Stimulated activated CD4-positive, alpha-beta T cell treated with anti-CD3 and anti-CD28 coated beads, TNF-alpha, amount 100 ng/mL, for 48 hours (primary cell): Measurements from ENCODE around the gene C14orf93.

Experiments used
- DNase-seq, 3 donors: peaks; one replicate each; pipeline ENCODE4 v3.0.0-alpha.2; 2020; ENCODE audit warnings: low read depth in 3 of 3

C14orf93 gene

DNA sequence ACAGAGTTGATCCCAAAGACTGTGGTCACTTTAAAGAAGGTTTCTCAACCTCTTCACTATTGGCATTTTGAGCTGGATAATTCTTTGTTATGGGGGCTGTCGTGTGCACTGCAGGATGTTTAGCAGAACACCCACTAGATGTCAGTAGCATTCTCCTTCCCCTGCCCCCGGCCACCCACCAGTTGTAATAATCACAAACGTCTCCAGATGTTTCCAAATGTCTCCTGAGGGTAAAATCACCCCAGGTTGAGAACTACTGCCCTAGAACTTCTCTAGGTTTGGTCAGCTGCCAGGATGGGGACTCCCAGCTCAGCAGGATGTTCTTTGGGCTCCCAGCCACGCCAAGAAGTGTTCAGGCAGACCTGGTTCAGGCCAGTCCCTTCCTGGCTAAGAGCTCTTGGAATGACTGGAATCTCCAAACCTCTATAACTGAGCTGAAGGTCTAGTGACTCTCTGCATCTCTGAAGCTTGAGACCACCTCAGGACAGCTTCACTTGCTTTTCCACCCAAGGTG, 15.1 kb downstream of the C14orf93 start:
- no peak for DNase-seq

DNA sequence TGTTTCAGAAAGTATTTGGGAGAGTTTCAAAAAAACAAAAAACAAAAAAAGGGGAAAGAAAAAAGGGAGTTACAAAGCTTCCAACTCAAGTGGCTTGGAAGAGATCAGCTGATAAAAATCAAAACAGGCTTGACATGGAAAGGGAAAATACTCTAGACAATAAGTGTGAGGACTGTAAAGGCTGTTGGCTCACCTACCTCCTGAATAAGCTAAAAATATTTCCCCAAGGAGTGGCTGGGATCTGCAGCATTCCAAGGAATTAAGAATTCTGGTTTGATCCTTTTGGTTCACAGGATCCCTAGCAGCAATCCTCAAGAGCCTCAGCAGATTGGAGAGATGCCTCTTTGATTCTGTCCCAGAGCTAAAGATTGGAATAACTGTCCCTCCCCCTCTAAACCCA, 16.4 kb downstream of the C14orf93 start:
- DNase-seq, result no peak

DNA sequence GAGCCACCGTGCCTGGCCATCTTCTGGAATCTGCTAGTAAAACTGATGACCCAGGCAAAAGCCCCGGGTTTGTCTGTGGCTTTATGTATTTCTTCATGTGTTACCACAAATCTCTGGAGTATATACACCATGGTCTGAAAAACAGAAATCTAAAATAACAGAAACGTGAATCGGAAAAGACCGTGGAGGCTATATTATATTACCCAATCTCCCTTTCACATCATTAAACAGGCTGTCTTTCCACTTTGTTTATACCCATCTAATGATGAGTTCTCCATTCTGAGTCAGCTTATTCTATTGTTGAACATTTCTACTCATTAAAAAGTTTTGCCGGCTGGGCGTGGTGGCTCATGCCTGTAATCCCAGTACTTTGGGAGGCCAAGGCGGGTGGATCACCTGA, 18.1 kb downstream of the C14orf93 start:
- DNase-seq, result no peak

DNA sequence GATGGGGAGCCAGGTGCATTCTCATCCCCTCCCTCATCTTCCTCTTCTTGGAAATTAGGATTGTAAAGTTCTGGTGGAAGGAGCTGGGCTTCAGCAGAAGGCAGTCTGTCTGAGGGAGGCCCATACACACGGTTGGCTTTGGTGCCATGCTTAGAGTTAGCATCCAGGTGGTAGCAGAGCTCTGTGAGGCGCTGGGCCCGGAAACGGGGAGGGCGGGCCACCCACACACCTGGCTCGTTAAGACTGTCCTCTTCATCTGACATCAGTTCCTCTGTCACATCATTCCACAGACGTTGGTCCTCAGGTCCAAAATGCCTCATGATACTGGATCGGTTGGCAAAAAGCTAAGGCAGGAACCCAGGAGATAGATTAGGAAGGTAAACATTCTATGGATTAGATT, 22.7 kb downstream of the C14orf93 start:
- no peak for DNase-seq

DNA sequence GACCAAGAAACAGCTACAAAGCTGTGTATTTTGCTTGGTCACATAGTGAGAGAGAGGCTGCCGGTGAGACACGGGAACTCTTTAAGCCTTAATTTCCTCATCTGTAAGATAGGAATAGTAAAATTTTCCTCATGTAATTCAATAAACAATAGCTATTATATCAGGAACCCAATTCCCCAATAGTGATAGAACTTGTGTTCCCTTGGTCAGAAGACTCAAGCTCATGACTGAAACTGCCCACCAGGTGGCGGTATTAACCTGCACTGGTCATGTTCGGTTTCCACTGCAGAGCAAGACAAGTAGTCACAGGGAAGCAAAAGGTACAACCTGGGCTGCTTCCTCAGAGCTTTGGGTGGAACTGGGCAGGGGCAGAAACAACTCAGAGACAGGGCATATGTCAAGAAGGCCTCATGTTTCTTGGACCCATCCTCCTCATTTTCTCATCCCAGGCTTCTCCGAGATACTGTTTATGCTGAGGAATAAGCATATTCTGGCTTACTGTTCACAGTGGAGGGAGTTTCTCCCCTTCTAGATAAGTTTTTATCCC, 23.4 kb downstream of the C14orf93 start:
- peak; percentile 78 to 85 (median 82) for DNase-seq

DNA sequence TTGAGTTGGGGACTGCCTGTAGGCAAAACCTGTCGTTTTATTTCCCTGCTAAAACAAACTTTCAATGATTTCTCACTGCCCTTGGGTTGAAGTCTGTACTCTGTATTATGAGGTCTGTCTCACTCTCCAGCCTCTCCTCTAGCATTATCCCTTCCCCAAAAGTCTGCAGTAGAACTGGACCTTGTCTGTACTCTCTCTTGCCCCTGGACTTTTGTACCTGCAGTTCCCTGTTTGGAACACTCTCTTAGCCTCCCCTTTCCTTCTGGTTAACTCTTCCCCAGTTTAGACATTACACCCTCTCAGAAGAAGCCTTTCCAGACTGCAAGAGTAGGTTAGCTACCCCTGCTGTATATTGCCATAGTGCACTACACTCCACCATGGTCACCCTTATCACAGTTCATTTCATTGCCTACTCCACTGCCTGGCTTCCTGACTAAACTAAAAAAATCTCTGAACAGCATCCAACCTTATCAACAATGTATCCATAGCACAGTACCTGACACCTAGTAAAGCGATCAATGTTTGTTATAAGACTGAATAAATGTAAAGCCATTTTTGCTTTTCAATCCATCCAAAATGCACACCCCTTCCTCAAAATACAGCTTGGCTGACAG, 23.9 kb downstream of the C14orf93 start:
- no peak for DNase-seq

DNA sequence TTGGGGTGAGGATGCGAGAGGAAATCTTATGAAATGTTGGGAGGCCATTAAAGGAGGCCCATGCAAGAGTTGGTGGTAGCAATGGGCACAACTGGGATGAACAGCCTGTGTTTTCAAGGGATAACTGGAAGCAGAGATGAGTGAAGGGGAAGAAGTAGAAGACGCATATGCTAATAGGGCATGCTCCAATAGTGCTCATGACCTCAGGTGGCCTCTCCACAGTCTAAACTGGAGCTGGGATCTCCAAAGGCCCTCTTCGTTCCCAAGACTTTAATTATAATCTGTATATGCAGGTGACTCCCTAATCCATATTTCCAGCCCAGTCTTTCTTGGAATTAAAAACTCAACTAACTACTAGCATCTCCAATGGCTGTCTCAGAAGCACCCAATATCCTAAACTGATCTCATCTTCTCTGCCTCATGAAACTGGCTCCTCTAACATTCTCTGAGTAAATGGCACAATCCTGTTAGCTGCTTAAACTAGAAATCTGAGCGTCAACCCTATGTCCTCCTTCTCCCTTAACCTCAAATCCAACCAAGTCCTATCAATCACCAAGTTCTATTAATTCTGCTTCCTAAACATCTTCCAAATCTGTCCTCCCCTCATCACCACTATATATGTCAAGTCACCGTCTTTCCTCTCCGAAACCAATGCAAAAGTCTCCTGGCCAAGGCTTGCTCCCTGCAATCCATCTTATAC, 24.8 kb downstream of the C14orf93 start:
- no peak for DNase-seq

DNA sequence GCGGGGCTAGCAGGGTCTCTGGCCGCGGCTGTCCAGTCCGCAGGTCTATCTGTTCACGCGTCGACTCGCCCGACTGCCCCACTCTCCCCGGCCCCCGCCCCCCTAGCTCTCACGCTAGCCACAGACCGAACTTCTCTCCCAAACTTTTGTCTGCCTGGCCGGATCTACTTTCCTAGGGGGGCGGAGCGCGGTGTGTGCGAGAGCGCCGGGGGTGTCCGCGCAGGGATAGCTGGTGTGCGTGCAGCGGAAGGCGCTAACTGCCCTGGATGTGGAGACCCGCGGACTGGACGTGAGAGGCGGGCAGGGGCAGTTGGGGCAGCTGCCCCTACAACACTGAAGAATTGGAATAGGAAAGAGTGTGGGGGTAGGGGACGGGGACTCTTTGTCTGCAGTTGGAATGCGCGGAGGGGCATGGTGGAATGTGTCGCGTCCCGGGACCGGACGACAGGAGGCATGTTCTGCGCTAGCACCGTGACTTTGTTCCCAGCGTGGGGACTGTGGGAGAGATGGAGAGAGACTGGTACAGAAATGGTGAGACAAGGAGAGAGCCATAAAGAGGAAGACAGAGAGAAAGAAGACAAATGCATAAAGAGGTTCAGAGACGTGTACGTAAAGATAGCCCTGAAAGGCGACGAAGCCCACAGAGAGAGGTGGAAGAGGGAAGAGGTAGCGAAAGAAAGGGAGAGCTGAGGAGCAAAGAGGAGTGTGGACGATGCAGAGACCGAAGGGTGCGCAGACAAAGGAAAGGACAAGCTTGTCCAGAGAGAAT, 27.3 kb downstream of the C14orf93 start, which contains the start of gene AJUBA:
Gene AJUBA (minus strand): TSS at position 75 of the 769 bp plus-strand sequence. CDS start 285 bp downstream, outside the sequence.
- DNase-seq, result peak; percentile 52 to 71 (median 60)

DNA sequence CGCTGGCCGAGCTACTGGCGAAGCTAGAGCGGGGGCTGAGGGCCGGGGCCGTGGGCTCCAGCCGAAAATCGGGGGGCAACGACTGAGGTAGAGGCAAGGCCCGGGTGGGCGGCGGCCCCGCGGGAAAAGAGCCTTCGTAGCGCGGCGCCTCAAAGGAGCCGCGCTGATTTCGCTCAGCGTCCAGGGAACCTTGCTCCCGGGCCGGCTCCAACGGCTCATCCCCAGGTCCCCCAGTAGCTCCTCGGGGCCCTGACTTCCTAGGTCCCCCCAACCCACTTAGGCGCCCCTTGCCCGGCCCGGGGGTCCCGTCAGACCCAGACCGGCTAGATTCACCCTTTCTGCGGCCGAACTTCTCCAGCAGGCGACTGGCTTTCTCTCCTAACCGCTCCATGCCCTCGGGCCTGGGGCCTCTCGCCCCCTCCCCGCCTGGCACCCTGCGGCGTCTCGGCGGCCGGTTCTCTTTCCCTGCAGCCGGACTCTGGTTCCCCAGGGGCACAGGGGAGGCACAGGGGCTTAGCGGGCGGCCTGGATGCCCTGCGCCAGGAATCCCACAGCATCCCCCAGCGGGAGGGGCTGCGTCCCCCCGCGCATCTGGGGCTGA, 28.0 kb downstream of the C14orf93 start:
- peak in 1 of 3 donors; percentile 6 for DNase-seq

DNA sequence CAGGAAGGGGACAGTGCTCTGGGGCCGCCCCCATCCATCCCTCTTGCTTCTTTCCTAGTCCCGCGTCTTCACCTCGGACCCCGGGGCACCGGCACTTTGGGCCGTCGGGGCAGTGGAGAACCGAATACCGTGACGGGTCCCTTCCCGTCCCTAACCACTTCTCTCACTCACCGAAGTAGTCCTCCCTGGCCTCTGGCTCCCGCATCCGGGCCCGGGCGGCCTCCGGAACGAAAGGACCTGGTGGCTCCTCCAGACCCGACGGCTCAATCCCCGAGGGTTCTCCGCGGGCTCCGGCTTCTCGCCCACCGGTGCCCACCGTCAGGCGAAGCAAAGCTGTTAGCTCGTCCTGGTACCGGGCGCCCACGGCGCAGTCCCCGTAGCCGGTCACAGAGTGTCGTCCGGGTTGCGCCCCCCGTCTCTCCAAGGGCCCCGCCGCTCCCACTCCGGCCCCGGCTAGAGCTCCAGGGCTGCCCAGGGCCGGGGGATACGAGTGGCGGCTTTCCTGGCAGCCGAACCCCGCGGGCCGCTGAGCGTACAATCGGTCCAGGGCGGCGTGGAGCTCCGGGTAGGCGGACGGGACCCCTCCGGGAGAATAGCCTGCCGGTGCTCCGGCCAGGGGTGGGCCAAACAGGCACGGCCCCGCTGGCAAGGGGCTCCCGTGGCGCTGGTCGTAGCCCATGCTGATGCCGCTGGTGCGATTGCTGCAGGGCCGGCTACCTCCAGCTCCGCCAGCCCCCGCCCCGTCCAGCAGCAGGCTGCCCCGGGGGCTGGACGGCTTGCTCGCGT, 28.7 kb downstream of the C14orf93 start:
- DNase-seq, result peak in 1 of 3 donors; percentile 9

DNA sequence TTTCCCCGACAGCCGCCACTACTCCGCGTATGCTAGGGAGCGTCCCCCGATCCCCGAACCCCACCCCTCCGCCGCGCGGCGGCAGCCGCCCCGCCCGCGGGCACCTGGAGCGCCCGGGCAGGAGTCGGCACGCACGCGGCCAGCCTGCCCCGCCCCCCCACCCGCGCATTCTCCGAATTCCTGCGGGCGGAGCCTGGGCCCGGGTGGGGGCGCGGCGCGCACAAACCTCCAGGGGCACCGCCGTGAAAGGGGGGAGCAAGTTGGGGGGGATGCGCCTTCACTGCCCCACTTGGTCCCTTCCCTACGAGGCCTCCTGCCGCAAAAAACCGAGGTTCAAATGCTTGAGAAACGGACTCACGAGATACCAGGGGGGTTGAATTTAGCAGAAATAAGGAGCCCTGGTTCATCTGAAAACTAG, 29.3 kb downstream of the C14orf93 start:
- peak in 1 of 3 donors; percentile 8 for DNase-seq

DNA sequence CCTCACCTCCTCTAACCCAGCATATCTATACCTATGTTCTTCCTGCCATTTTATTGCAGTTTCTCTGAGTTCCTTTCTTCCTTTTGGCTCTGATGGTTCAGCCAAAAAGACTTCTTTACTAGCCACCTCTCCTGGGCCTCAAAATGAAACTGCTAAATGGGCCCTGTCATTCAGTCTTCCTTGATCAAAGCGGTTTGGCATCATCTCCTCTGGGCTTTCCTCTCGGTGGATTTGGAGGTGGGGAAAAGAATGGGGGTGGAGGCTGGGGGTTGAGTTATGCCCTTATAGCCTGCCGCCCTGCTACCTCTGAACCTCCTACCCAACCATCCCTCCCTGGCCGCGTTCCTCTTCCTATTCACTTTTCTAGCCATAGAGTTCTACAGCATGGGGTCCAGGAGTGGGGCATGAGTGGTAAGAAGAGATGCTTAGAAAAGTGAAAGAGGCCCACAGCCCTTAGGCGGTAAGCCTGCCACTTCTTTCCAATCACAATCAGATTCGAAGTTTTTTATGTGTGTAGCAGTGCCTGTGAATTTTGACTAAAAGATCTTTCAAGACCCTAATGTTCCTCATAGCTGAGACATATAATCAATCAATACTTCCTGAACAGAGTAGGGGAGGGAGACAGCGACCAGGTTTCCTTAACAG, 30.1 kb downstream of the C14orf93 start:
- no peak for DNase-seq

DNA sequence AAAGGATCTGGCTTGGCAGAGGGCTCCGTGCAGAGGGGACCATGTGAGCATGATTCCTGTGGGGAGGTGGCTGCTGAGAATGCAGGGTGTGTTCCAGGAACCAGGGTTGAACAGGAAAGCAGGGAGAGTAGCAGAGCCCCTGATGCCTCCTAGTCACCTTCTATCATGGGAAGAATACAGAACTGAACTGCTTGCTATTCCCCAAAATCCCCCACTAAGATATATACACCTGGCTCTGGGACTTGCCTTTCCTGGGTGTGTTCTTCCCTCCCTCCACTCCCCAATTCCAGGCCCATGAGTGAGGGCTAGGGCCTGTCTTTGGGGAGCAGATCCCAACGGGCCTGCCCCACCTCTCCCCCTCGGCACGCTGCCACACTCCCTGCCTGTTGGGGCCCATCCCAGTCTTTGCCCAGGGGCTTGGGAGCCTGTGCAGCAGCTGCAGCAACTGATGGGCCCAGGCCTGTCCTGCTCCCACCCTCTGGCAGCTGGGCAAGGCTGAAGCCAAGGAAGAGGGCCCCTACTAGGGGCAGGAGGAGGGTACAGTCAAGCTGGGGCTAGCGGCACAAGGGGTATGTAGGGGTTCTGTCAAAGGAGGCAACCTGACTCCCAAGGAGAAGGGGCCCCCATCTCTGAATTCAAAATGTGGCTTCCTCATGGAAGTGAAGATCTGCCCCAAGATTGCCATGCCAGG, 30.8 kb downstream of the C14orf93 start:
- DNase-seq, result no peak

DNA sequence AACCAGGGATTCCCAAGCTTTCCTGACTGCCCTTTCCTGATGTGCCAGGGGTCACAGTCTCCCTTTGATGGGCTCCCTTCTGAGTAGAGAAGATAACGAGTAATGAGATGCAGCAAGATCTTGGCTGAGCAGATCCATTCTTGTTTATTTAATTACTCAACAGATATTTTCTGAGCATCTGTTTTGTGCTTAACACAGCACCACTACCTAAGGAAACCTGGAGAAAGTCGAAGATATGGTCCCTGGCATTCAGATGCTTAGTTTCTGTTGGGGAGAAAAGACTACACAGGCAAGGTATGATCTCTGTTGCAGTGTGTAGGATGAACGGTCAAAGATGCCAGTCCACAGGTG, 31.5 kb downstream of the C14orf93 start:
- no peak for DNase-seq

DNA sequence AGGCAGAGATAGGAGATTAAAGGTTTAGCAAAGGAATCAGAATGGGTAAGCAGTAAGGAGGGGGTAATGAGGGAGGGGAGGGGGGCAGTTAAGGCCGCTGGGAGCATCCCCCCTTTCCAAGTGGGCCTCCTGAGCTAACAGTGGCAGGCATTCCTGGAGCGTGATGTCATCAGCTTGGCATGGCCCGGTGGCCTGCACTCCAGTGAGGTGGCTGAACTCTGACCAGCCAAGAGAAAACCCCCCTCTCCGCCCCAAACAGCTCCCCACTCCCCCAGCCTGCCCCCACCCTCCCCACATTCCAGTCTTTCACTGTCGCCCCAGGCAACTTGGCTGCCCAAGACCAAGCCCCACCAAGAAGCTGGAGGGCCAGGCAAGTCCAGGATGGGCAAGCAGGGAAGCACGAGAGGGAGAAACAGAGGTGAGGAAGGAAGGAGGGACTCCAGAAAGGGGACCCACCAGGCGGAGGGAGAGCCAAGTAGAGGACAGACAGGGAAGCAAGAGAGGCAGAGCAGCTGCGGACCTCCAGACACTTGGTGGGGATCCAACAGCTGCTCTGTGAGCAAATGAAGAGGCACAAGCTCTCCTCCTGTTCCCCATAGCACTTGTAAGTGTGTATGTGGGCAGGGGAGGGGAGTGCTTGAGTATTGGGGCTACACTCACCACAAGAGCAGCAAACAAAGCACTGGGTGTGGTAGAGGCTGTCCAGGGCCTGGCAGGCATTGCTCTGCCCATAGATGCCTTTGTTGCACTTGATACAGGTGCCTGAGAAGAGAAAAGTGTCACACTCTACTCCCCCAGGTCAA, 32.1 kb downstream of the C14orf93 start:
- no peak for DNase-seq

DNA sequence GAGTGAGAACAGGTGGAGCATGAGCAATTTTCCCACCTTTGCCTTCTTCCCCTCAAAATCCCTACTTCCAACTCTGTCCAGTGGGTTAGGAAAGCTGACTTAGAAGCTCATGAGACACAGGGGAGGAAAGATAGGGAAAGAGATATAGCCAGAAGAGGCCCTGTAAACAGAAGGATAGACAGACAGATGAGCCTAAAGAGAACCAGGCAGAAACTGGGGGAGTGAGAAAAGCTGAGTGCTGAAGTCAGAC, 32.6 kb downstream of the C14orf93 start:
- DNase-seq, result no peak

DNA sequence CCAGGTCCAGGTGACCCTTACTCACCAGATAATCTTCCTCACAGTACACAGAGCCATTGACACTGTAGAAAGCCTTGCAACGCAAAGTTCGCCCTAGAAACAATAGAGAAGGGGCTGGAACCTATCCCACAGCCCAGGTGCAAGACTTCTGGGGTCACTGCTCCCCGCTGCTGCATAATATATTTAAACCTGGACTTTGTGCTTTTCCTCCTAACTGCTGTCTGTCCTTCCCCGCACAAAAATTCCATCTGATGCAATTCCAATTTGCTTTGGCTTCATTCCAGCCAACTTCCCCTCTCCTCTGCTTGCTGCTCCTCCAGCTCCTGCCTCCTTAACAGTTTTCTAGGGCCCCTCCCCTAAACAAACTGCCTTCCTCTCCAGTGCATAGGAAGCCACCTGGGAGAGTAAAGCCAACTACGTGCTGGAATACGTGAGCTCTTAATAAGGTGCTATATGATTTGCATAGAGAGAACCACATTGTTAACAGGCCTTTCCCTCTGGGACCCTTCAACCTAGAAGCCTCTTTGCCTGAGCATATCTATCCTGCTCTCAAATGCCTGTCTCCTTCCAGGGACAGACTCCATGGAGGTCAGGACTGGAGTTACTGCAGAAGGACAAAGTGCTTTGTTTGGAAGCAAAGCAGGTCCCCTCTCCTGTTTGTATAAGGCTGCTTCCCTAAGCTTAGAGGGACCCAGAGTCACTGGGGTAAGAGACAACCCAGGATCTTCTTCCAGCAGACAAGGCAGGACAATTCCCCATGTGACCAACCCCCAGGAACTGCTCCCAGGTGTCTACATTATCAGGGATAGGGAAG, 33.1 kb downstream of the C14orf93 start:
- no peak for DNase-seq

DNA sequence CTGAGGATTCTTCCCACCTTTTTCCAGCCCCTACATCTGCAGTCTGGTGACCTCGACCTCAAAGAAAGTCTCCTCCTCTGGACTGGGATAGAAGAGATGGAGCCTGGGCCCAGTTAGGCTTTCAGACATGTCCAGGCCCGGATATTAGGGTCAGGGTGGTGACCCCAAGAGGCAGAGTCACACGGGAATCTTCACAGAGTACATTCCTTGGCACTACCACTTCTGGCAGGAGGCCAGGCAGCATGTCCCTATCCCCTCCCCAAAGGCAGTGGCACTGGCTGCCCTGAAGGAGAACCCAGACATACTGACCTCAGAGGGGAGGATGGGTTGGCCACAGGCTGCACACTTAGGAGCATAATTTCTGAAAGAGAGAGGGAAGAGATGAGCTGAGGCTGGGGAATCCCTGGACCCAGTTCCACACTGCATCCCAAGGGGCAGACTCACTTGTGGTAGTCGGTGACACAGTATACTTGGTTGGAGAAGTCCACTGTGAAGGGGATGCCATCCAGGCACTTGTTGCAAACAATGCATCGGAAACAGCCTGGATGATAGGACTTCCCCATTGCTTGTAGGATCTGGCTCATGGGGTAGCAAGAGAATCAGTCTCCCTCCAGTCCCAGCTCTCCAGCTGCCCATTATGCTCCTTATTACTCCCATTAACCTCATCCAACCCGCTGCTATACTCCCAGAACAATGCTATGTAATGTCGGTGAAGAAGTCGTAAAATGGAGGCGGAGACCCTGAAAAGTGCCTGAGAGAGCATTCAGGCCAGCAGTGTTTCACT, 35.2 kb downstream of the C14orf93 start:
- no peak for DNase-seq
